Panc1 (cell line): ENCODE measurements around the gene CRIM1. TPM values are rescaled to one million over a fixed set of nuclear protein-coding genes. Genes with fewer than 3 reads are reported as not detected.

Experiments used
- ATAC-seq: fragments of 200-7000 bp; cut with Tn5 transposase; 2 replicates; pipeline ENCODE4 v1.9.1; 2020; ENCODE audit warnings: mild to moderate bottlenecking, moderate library complexity
- BruUV-seq: library from RNA; stranded (reverse); fragments of 400-500 nt; replicated peaks from 2 replicates; lab custom pipeline; 2021; lab: Mats Ljungman, UMichigan
- CTCF ChIA-PET: fragments of 300-600 bp; sonication (Branson Sonifier 250); formaldehyde crosslinking; loops from one replicate; lab custom pipeline; 2022; ENCODE audit warnings: antibody characterized with exemption; lab: Charles Lee
- POLR2A ChIA-PET: fragments of 300-600 bp; sonication (Branson Sonifier 250); formaldehyde crosslinking; loops from one replicate; lab custom pipeline; 2022; ENCODE audit warnings: antibody characterized with exemption; lab: Charles Lee
- DNase-seq: peaks from one replicate; pipeline ENCODE4 v3.0.0-alpha.2; 2010; ENCODE audit warnings: low read depth, low spot score
- H3K27ac ChIP-seq: 2 replicates; pipeline ENCODE4 v1.5.1; 2011; ENCODE audit warnings: mild to moderate bottlenecking, low read length, inconsistent platforms
- H3K27me3 ChIP-seq: fragments of 200-500 bp; sonication (Bioruptor generic); 2 replicates; pipeline ENCODE4 v1.6.0; 2014; ENCODE audit warnings: low read length, inconsistent platforms; ENCODE audit not compliant: control insufficient read depth, insufficient read depth
- H3K36me3 ChIP-seq: fragments of 200-500 bp; sonication (Bioruptor generic); 2 replicates; pipeline ENCODE4 v1.5.1; 2014; ENCODE audit warnings: inconsistent platforms, mild to moderate bottlenecking, low read length, moderate library complexity; ENCODE audit not compliant: control insufficient read depth, insufficient read depth
- H3K4me1 ChIP-seq: 2 replicates; pipeline ENCODE4 v1.5.1; 2011; ENCODE audit warnings: inconsistent platforms, mild to moderate bottlenecking, low read length, moderate library complexity; ENCODE audit not compliant: control insufficient read depth, insufficient read depth
- H3K4me3 ChIP-seq, 2 experiments: 2 replicates each; pipeline ENCODE4 v1.5.1; 2011 to 2012; ENCODE audit warnings: low read depth in 2 of 2, low read length in 2 of 2, mild to moderate bottlenecking in 2 of 2, inconsistent platforms in 1 of 2, moderate library complexity in 1 of 2
- H3K9me3 ChIP-seq: fragments of 200-500 bp; sonication (Bioruptor generic); 2 replicates; pipeline ENCODE4 v1.5.1; 2014; ENCODE audit warnings: low read depth, mild to moderate bottlenecking, inconsistent platforms, low read length, moderate library complexity; ENCODE audit not compliant: control insufficient read depth, insufficient read depth
- CTCF ChIP-seq: fragments of 450-650 bp; IDR thresholded peaks from 2 replicates; pipeline ENCODE4 v1.5.1; 2017; ENCODE audit warnings: mild to moderate bottlenecking
- POLR2AphosphoS5 ChIP-seq: IDR thresholded peaks from 2 replicates; pipeline ENCODE4 v1.6.1; 2012; ENCODE audit warnings: mild to moderate bottlenecking, low read depth, low read length, moderate library complexity
- REST ChIP-seq, 2 experiments: IDR thresholded peaks; 2 replicates each; pipeline ENCODE4 v1.6.1; 2011 to 2012; ENCODE audit warnings: low read depth in 2 of 2, control low read depth in 1 of 2, low read length in 1 of 2, mild to moderate bottlenecking in 1 of 2, moderate library complexity in 1 of 2; ENCODE audit not compliant: insufficient read depth in 1 of 2
- SIN3A ChIP-seq: IDR thresholded peaks from 2 replicates; pipeline ENCODE4 v1.6.1; 2012; ENCODE audit warnings: low read depth, mild to moderate bottlenecking, low read length, moderate library complexity, borderline replicate concordance; ENCODE audit not compliant: insufficient read depth
- TCF7L2 ChIP-seq: IDR thresholded peaks from 2 replicates; pipeline ENCODE4 v1.6.1; 2011; ENCODE audit warnings: mild to moderate bottlenecking, low read depth, low read length, inconsistent platforms
- in situ Hi-C: cut with HindIII; loops from 2 replicates; pipeline ENCODE4 v1.10.0; 2016; ENCODE audit warnings: low sequenced_read_pairs, low pct_unique_long_range_greater_than_20kb
- intact Hi-C: fragments of 100-400 bp; cut with micrococcal nuclease; formaldehyde crosslinking; loops from one replicate; pipeline ENCODE4 v1.10.0; 2022; ENCODE audit not compliant: unreplicated experiment
- total RNA-seq: library from RNA; stranded (reverse); gene quantifications from one replicate; pipeline ENCODE4 v1.2.1, GENCODE V29; 2021; ENCODE audit not compliant: unreplicated experiment

Gene CRIM1
- total RNA-seq, 1 experiment from 2014 or later, result 290 TPM

DNA sequence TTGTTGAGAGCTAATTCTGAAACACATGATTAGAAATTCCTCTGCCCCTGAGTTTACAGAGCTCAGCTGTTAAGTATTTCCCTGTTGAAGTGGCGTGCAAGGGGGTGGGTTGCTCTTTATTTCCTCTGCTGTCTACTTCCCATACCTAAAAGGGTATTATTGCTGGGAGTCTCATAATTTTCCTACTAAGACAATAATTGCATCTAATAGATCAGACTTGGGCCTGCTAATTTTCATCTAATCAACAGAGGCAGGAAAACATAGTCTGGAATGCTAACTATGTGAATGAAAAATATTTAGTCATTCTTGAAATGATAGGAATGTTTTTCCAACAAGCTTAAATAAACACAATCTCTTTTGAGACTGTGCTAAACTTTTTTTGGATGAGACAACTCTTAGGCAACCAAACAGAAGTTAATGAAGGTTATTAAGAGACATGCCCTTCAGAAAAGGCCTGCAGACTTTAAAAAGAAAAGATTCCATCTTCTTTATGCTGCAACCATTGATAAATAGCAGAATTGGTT is 131.0 kb downstream of the CRIM1 start:
- POLR2A ChIA-PET, result interaction anchor here (0.5 to 0.7 kb wide), 3 partner anchors 20 to 442 kb away, joined by 3 to 8 read pairs (median 4); no protein-coding TSS in a partner anchor
- peak overlapping the region; percentile 98 for H3K27ac ChIP-seq
- no peak for TF ChIP-seq CTCF
- peak; percentile 64; the same call in 1 of the 2 replicates for TF ChIP-seq POLR2AphosphoS5
- TF ChIP-seq REST (IDR thresholded peaks at IDR 0.05; ENCODE audit: insufficient read depth in 1 of 2, low read depth in 2 of 2, low read length in 1 of 2), result no peak
- no peak for TF ChIP-seq SIN3A
- peak; percentile 52; the same call in 1 of the 2 replicates for TF ChIP-seq TCF7L2
- no peaks in the 10 kb centered on the region for H3K9me3 ChIP-seq
- BruUV-seq, result no TSS peak
- no peak overlapping the region for H3K4me3 ChIP-seq
- peak; percentile 85 for DNase-seq
- intact Hi-C loops, result no loop called here
- in situ Hi-C loops, result no loop called here
- peaks cover 88% of the 10 kb centered on the region for H3K4me1 ChIP-seq
- H3K36me3 ChIP-seq, result peaks cover 46% of the 10 kb centered on the region
- no peaks in the 10 kb centered on the region for H3K27me3 ChIP-seq
- peak; percentile 77 for ATAC-seq
- CTCF ChIA-PET, result interaction anchor here (0.5 kb wide), 1 partner anchor 183 kb away, joined by 3 read pairs; no protein-coding TSS in a partner anchor

DNA sequence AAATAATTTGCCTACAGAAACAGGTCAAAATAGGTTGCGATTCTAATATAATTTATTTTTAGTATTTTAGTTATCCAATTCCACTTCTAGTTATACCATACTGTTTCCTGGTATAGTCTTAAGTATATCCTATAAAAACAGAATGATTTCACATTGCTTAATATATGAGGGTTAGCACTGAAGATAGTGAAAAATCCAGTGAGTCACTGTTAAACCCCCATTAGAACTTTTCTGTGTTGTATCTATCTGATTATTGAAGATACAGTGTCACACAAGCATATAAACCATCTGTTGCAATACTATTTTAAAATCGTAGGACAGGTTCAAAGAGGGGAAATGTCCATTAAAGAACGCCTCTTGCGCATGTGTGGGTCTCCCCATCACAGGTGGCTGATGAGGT is 132.4 kb downstream of the CRIM1 start:
- DNase-seq (no peak), ATAC-seq (no peak)
- no peaks in the 10 kb centered on the region for H3K27me3 ChIP-seq
- H3K36me3 ChIP-seq, result peaks cover 32% of the 10 kb centered on the region
- TF ChIP-seq REST (IDR thresholded peaks at IDR 0.05; ENCODE audit: insufficient read depth in 1 of 2, low read depth in 2 of 2, low read length in 1 of 2) (no peak), SIN3A (no peak), TCF7L2 (no peak), CTCF (no peak), POLR2AphosphoS5 (no peak)
- CTCF ChIA-PET, result no interaction called here
- no TSS peak for BruUV-seq
- POLR2A ChIA-PET, result no interaction called here
- no peaks in the 10 kb centered on the region for H3K9me3 ChIP-seq
- in situ Hi-C loops (no loop called here), intact Hi-C loops (no loop called here)
- peak overlapping the region; percentile 98 for H3K27ac ChIP-seq
- peaks cover 88% of the 10 kb centered on the region for H3K4me1 ChIP-seq
- H3K4me3 ChIP-seq, result no peak overlapping the region
